Inflammatory macrophage treated with lipopolysaccharide for 1 hour (primary cell): Measurements from ENCODE around the gene C20orf204.
"Not testable (repeated sequence)": the region's sequence is repeated elsewhere in the genome, so short reads cannot be mapped to it uniquely, and the experiment has no call there.

ENCODE experiments used
- DNase-seq, 2 donors: peaks; one replicate each; pipeline ENCODE4 v3.0.0-alpha.2; 2020 to 2022

The C20orf204 gene

DNA sequence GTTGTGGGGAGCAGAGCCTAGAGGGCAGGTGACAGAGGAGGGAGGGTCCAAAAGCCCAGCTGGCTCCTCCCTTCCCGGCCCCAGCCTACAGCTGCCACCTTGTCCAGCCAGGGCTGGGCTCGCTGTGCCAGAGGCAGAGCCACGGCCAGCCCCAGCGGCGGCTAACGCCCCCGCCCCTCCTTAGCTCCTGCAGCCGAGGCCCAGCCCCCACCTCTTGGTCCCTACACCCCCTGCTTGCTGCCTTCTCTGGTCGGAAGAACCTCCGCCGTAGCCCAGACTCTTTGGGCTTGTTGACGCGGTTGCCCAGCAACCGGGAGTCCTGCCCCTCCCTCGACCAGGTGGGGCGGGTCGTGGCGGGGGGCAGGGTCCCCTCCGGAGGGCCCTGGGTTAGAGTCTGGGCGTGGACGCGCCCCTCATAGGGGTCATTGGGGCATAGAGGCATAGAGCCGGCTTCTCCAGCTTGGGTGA, 48.7 kb downstream of the C20orf204 start:
- DNase-seq, result no peak

DNA sequence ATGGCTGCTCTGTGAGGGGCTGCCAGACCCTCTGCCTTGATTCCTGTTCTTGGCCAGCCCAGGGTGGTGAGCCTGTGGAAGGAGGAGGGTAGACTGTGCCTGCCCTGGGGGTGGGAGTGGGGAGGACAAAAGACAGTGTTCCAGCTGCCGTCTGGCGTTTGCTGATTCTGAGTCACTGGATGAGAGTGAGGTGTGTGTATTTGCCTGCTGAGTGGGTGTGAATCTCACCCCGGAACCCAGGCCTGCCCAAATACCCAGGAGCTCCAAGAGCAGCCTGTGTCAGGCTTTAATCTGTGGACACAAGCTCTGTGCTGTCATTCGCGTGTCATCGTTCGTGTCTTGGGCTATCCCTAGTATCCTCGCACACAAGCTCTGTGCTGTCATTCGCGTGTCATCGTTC, 50.8 kb downstream of the C20orf204 start:
- DNase-seq, result no peak

DNA sequence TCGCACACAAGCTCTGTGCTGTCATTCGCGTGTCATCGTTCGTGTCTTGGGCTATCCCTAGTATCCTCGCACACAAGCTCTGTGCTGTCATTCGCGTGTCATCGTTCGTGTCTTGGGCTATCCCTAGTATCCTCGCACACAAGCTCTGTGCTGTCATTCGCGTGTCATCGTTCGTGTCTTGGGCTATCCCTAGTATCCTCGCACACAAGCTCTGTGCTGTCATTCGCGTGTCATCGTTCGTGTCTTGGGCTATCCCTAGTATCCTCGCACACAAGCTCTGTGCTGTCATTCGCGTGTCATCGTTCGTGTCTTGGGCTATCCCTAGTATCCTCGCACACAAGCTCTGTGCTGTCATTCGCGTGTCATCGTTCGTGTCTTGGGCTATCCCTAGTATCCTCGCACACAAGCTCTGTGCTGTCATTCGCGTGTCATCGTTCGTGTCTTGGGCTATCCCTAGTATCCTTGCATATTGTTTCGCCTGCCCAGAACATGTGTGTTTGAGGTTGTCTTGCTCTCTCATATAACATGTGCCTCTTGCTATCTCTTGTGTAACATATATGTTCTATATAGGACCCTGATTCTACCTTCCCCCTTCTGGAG, 51.3 kb downstream of the C20orf204 start:
- not testable (repeated sequence) for DNase-seq

DNA sequence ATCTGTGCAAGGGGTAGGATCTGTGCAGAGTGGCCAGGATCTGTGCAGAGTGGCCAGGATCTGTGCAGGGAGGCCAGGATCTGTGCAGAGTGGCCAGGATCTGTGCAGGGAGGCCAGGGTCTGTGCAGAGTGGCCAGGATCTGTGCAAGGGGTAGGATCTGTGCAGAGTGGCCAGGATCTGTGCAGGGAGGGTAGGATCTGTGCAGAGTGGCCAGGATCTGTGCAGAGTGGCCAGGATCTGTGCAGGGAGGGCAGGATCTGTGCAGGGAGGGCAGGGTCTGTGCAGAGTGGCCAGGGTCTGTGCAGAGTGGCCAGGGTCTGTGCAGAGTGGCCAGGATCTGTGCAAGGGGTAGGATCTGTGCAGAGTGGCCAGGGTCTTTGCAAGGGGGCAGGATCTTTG, 52.6 kb downstream of the C20orf204 start:
- DNase-seq, result not testable (repeated sequence)
